Left lobe of liver (tissue), 2 donors: Measurements from ENCODE around the gene RGS3. TPM values are rescaled to one million over a fixed set of nuclear protein-coding genes. Genes with fewer than 3 reads are reported as not detected.

Experiments used
- ATAC-seq: fragments of 200-7000 bp; cut with Tn5 transposase; one replicate; pipeline ENCODE4 v1.9.1; 2020; ENCODE audit warnings: mild to moderate bottlenecking, moderate library complexity
- DNase-seq: peaks from one replicate; pipeline ENCODE4 v3.0.0-alpha.2; 2020; ENCODE audit warnings: low spot score
- total RNA-seq: library from RNA; stranded (reverse); gene quantifications from one replicate; pipeline ENCODE4 v1.2.1, GENCODE V29; 2021
- donor health status: DM: no; HTN: no; CAD: no; lungs with moderate emphysema.
- donor health status: DM: no; HTN: yes; CAD: no.

The RGS3 gene
- total RNA-seq, 1 donor from 2014 or later = 19.5 TPM

DNA sequence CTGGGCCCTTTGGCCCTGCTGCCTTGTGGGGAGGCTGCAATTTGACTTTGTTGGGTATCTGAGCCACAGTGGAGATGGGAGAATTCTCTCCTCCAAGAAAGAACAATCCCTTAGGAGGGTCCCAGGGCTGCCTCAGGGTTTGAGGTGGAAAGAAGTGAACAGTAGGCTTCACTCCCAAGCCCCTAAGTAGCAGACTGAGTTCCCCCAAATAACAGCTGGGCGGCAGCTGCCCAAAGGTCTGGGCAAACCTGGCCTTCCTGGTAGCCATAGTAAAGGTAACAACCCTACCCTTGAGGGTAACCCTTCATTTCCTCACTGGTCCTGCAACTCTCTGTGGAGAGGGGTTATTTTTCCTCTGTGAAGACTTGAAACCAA, 746 bp downstream of the RGS3 start:
- DNase-seq (no peak), ATAC-seq (no peak)

GRCh38 chr9:113465599-113466140, 2.1 kb downstream of the RGS3 start:
- no peak for DNase-seq
- no peak for ATAC-seq

- no peak for DNase-seq
These were observed 3.7 kb downstream of the RGS3 start for GRCh38 chr9:113467183-113467582.

GRCh38 chr9:113468716-113469448, 5.4 kb downstream of the RGS3 start:
- peak; percentile 62 for ATAC-seq

More at GRCh38 chr9:113467183-113467582, 3.7 kb downstream of the RGS3 start:
- ATAC-seq = no peak

GRCh38 chr9:113471143-113471542, 7.6 kb downstream of the RGS3 start:
- ATAC-seq (no peak), DNase-seq (no peak)

More at GRCh38 chr9:113468716-113469448, 5.4 kb downstream of the RGS3 start:
- no peak for DNase-seq

- ATAC-seq (no peak), DNase-seq (no peak)
These were observed 8.0 kb downstream of the RGS3 start for GRCh38 chr9:113471566-113471965.

DNA sequence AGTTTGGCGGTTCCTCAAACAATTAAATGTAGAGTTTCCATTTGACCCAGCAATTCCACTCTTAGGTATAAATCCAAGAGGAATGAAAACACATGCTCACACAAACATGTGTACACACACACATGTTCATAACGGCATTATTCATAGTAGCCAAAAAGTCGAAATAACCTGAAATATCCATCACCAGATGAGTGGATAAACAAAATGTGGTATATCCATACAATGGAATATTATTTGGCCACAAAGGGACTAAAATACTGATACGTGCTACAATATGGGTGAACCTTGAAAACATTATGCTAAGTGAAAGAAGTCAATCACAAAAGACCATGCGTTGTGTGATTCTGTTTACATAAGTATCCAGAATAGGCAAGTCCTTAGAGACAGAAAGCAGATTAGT, 8.7 kb downstream of the RGS3 start:
- DNase-seq = no peak
- ATAC-seq = no peak

- ATAC-seq (no peak), DNase-seq (peak; percentile 15)
These were observed 11.0 kb downstream of the RGS3 start for GRCh38 chr9:113474360-113475028.

DNA sequence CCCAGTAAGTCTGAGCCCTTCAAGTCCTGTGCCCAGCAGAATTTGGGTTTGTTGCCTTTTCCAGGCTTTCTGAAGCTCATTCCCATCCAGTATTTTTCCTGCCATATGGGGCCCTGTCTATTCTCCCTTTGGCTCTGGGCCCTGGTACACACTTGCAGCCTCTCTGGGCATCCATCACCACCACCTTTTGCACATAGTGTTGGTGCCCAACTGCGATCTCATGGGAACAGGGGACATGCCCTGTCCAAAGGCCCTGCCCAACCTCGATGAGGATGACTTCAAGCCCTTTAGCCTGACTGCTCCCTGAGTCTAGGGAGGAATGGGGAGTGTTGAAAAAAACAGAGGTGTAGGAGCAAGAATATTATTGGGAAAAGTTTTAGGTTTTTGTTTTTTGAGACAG, 11.5 kb downstream of the RGS3 start:
- DNase-seq (peak; percentile 19), ATAC-seq (no peak)

GRCh38 chr9:113475992-113476391, 12.5 kb downstream of the RGS3 start:
- ATAC-seq = no peak
- DNase-seq = no peak

DNA sequence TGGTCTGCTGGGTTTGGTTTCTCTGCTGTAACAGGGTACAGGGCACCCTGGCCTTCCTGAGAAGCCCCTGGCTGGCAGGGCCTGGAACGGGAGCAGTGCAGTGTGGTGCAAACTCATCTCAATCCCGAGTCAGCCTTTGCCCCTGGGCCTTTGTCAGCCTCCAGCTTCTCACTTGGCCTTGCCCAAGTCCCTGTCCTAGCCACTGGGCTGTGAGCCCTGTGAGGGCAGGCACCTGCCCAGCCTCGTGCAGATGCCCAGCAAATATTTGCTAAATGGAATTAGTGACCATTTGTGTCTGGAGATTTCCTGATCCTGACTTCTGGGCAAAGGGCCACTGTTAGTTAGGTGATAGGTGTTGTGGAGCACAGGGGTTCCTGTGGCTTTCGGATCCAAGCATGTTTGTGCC, 13.0 kb downstream of the RGS3 start:
- ATAC-seq (peak; percentile 91), DNase-seq (peak; percentile 87)

GRCh38 chr9:113477058-113477457, 13.5 kb downstream of the RGS3 start:
- ATAC-seq (no peak), DNase-seq (no peak)

DNA sequence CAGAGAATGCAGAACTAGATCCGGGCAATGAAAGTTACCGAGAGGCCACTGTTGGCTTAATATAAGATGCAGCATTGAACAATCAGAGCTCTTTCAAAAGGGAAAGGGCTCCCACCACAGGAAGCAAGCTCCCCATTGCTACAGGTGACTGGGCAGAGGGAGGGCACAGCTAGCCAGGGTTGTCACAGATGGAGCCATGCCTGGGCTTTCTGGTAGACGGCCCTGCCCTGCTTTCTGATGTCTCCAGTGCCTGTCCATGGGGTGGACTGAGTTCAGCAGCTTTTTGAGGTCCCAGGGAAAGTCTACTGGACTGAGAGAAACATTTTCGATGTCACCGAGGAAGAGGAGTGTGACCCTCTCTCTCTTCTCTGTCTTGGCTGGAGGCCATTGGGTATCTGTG, 14.1 kb downstream of the RGS3 start:
- ATAC-seq (no peak), DNase-seq (peak; percentile 27)

GRCh38 chr9:113479174-113479621, 15.7 kb downstream of the RGS3 start:
- DNase-seq (peak; percentile 36), ATAC-seq (no peak)

GRCh38 chr9:113480612-113481011, 17.1 kb downstream of the RGS3 start:
- no peak for ATAC-seq
- DNase-seq = peak; percentile 30

GRCh38 chr9:113481176-113481787, 17.8 kb downstream of the RGS3 start:
- DNase-seq (peak; percentile 43), ATAC-seq (peak; percentile 28)

- DNase-seq (peak; percentile 32), ATAC-seq (no peak)
These were observed 18.8 kb downstream of the RGS3 start for GRCh38 chr9:113482341-113482740.

GRCh38 chr9:113482991-113483675, 19.6 kb downstream of the RGS3 start:
- DNase-seq (peak; percentile 34), ATAC-seq (no peak)

DNA sequence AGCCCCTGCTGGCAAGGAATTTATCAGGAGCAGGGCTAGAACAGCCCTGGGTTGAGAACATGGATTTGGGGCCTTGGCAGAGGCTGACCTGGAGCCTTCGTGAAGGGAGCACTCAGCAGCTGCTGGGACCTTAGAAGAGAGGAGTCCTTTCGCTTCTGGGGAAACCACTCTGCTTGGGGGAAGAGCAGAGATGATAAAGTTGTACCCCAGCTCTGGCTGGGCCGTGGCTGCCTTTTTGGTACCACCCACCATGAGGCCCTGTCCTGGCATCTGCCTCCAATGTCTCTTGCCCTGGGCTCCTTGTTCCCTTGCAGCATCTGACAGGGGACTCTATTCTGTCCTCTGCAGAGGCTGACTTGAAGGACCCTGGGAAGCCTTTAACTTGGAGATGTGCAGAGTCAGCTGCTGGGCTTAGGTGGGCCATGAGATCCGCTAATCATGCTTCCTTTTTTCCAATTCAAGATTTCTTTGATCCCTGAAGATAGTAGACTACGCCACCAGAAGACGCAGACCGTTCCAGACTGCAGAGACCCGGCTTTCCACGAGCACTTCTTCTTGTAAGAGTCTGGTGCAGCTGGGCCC, 20.2 kb downstream of the RGS3 start:
- ATAC-seq (no peak), DNase-seq (peak; percentile 42)

GRCh38 chr9:113484258-113484730, 20.8 kb downstream of the RGS3 start:
- ATAC-seq (peak; percentile 75), DNase-seq (peak; percentile 76)

DNA sequence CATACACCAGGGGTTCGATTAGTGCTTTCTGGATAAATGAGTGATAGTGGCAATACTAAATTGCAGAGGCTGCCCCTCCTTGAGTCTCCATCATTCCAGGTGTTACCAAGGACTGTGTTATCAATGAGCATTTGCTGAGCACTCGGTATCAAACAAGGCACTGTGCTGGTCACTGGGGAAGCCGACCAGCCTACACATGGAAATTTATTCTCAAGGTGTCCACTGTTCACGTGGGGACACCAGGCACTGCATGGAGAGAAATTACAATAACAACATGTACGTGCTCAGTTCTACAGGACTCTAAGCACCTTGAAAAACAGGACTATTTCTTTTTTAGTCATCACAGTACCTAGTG, 22.2 kb downstream of the RGS3 start:
- no peak for ATAC-seq
- no peak for DNase-seq
